Activated CD4-positive, alpha-beta T cell treated with anti-CD3 and anti-CD28 coated beads, Interleukin-10, Interleukin-2, amounts not matched to agents 100 ng/mL and 50 ng/mL, durations not matched to agents 16 hours and 8 hours (primary cell): ENCODE data around the gene FTCD.

Source experiments
- DNase-seq: peaks from one replicate; pipeline ENCODE4 v3.0.0-alpha.2; 2020

The FTCD gene

GRCh38 chr21:46120301-46121285 lies 34.8 kb downstream of the FTCD start:
- DNase-seq = no peak

GRCh38 chr21:46119637-46120271 lies 35.6 kb downstream of the FTCD start:
- DNase-seq = no peak

- DNase-seq = no peak
Observed at GRCh38 chr21:46119144-46119636, 36.2 kb downstream of the FTCD start.

GRCh38 chr21:46118316-46119143 lies 36.8 kb downstream of the FTCD start:
- no peak for DNase-seq

GRCh38 chr21:46117586-46118315 lies 37.6 kb downstream of the FTCD start:
- no peak for DNase-seq

GRCh38 chr21:46116776-46117585 lies 38.4 kb downstream of the FTCD start:
- no peak for DNase-seq

GRCh38 chr21:46116189-46116775 lies 39.1 kb downstream of the FTCD start:
- no peak for DNase-seq

- DNase-seq = no peak
Observed at GRCh38 chr21:46115441-46116188, 39.8 kb downstream of the FTCD start.

GRCh38 chr21:46114963-46115362 lies 40.4 kb downstream of the FTCD start:
- no peak for DNase-seq

GRCh38 chr21:46113497-46114176 lies 41.7 kb downstream of the FTCD start:
- DNase-seq = no peak

- no peak for DNase-seq
Observed at GRCh38 chr21:46112725-46113215, 42.6 kb downstream of the FTCD start.

- no peak for DNase-seq
Observed at GRCh38 chr21:46111857-46112724, 43.3 kb downstream of the FTCD start.

GRCh38 chr21:46111193-46111571 lies 44.2 kb downstream of the FTCD start:
- no peak for DNase-seq

- no peak for DNase-seq
Observed at GRCh38 chr21:46110499-46111192, 44.7 kb downstream of the FTCD start.

- DNase-seq = no peak
Observed at GRCh38 chr21:46109313-46110221, 45.8 kb downstream of the FTCD start.

- no peak for DNase-seq
Observed at GRCh38 chr21:46108827-46109312, 46.5 kb downstream of the FTCD start.
